Epithelial cell of esophagus (primary cell): Measurements from ENCODE around the gene WDR75.
"Not testable (repeated sequence)": the region's sequence is repeated elsewhere in the genome, so short reads cannot be mapped to it uniquely, and the experiment has no call there.

Experiments used
- DNase-seq: peaks from one replicate; pipeline ENCODE4 v3.0.0; 2010; ENCODE audit warnings: low read depth
- H3K4me3 ChIP-seq: 2 replicates; pipeline ENCODE4 v1.5.1; 2011; ENCODE audit warnings: mild to moderate bottlenecking, low read length, control low read depth
- TF ChIP-seq, protein P1 (sequence below): IDR thresholded peaks from 2 replicates; pipeline ENCODE4 v1.5.1; 2011; ENCODE audit warnings: low read depth, mild to moderate bottlenecking, low read length, control low read depth, inconsistent platforms; ENCODE audit not compliant: insufficient read depth; ENCODE audit errors: missing control alignments

Gene WDR75

DNA sequence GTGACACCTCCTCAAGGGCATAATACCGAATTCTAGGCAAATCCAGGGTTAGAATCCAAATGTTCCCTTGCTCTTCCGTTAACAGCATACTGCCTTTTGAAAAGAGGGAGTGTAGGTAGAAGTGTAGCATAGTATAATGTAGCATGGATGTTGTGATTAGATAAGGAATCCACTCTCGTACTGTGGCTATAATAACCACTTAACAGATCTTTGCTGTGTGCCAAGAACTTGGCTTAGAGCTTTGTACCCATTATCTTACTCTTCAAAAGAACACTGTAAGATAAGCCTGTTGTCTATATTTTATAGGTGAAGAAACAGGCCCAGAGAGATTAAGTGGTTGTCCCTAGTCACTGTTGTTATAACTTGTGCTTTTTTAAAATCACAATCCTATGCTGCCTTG lies 24.2 kb downstream of the WDR75 start:
- TF ChIP-seq, protein P1, sequence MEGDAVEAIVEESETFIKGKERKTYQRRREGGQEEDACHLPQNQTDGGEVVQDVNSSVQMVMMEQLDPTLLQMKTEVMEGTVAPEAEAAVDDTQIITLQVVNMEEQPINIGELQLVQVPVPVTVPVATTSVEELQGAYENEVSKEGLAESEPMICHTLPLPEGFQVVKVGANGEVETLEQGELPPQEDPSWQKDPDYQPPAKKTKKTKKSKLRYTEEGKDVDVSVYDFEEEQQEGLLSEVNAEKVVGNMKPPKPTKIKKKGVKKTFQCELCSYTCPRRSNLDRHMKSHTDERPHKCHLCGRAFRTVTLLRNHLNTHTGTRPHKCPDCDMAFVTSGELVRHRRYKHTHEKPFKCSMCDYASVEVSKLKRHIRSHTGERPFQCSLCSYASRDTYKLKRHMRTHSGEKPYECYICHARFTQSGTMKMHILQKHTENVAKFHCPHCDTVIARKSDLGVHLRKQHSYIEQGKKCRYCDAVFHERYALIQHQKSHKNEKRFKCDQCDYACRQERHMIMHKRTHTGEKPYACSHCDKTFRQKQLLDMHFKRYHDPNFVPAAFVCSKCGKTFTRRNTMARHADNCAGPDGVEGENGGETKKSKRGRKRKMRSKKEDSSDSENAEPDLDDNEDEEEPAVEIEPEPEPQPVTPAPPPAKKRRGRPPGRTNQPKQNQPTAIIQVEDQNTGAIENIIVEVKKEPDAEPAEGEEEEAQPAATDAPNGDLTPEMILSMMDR = no peak
- DNase-seq = no peak
- H3K4me3 ChIP-seq = no peak overlapping the region

DNA sequence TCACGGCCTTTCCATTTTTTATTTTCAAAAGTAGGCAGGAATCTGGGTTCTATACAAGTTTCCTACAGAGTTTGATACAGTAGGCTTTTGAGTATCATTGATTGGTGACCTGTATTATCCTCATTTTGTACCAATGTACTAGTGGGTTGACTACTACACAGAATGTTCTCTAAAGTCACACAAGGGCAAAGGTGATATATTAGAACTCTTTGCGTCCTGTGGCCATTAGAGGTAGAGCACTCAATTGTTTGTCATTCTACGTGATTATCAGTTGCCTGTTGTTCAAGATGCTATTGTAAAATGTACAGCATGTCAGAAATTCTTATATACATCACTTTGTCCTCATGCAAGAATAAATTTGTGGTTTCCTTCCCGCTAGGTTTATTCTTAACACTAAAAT lies 24.8 kb downstream of the WDR75 start:
- TF ChIP-seq, protein P1 = no peak
- no peak overlapping the region for H3K4me3 ChIP-seq
- no peak for DNase-seq

DNA sequence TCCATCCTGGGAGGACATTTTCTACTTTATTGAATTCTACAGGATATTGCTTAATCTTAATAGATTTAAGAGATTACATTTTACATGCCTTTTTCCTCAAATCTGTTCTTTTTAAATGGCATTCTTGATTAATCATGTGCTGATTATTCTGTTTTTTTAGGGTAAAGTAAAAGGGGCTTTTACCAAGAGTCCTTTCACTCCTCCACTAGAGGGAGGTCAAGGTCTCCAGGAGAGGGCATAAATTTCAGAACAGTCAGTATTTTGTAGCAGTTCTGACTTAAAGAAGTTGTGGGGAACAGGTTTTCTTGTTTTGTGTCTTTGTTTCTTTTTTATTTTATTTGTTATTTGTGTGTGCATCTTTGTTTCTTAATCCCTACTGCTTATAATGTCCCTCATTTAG lies 25.4 kb downstream of the WDR75 start:
- peak; percentile 29 for DNase-seq
- no peak overlapping the region for H3K4me3 ChIP-seq
- TF ChIP-seq, protein P1 = peak; percentile 61

GRCh38 chr2:189467160-189467559 lies 25.9 kb downstream of the WDR75 start:
- H3K4me3 ChIP-seq = no peak overlapping the region
- no peak for DNase-seq
- TF ChIP-seq, protein P1 = no peak

GRCh38 chr2:189467593-189467992 lies 26.3 kb downstream of the WDR75 start:
- H3K4me3 ChIP-seq = no peak overlapping the region
- TF ChIP-seq, protein P1 = no peak
- DNase-seq = no peak

DNA sequence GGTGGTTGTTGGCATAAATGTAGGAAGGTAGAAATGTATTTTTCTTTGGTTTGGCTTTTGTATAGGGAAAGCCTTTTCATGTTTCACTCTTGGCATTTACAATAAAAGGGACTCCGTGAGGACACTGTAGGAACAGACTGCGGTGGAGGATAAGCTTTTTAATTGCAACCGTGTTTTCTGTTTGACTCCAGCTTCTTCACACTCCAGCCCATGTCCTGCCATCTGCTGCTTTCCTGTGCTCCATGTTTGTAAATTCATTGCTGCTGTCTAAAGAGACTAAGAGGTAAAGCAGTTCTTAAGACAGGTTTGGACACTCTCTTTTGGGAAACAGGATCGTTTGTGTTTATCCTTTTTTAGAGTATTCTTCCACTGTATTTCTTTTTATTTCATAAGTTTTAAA lies 33.3 kb downstream of the WDR75 start:
- H3K4me3 ChIP-seq = no peak overlapping the region
- no peak for DNase-seq
- TF ChIP-seq, protein P1 = no peak

- DNase-seq = no peak
- TF ChIP-seq, protein P1 = no peak
- H3K4me3 ChIP-seq = no peak overlapping the region
Observed at GRCh38 chr2:189477756-189478155, 36.5 kb downstream of the WDR75 start.

- DNase-seq, H3K4me3 ChIP-seq: not testable (repeated sequence)
Observed at GRCh38 chr2:189478289-189478688, 37.0 kb downstream of the WDR75 start.
